HG03280 (cell line): ENCODE measurements around the gene CSK.

ENCODE experiments used
- ATAC-seq: cut with Tn5 transposase; IDR thresholded peaks from one replicate; pipeline ENCODE4 v1.9.1; 2021; ENCODE audit warnings: mild to moderate bottlenecking, moderate library complexity; ENCODE audit not compliant: unreplicated experiment

Gene CSK

DNA sequence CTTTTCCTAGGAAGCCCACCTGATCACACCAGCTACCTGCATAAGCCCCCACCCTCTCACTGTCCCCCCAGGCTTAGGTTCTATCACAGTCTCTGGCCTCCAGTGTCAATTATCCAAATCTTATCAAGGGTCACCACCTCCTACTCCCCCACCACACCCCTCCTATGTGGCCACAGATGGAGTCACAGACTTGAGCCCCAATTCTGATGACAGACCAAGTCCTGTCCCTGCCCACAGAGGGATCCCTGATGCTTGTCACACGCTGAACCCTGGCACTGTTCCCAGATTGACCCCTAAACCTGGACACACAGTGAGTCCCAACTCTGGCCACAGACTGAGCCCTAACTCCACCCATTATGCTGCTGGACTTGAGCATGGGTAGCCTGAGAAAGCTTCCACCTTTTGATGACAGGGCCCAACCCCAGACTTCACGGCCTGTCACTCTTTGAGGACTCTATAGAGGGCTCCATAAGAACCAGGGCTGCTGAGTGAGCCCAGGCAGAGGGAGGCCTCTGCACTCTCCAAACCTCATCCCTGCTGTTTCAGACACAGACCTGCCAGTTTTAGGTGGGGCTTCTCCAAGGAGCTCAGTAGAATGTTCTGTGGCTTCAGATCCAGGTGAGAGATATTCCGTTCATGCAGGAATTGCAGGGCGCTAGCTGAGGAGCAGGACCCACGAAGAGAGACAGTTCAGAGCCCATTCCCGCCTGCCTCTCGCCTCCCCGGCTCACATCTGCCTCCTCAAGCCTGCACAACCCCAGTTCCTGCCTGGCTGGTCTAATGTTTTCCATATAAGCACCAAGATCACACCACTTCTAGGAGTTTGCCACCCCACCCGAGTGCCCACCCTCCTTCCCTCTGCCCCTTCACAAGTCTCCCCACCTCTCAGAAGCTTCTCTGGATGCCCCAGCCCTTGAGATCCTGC is 59.2 kb downstream of the CSK start:
- no peak for ATAC-seq

DNA sequence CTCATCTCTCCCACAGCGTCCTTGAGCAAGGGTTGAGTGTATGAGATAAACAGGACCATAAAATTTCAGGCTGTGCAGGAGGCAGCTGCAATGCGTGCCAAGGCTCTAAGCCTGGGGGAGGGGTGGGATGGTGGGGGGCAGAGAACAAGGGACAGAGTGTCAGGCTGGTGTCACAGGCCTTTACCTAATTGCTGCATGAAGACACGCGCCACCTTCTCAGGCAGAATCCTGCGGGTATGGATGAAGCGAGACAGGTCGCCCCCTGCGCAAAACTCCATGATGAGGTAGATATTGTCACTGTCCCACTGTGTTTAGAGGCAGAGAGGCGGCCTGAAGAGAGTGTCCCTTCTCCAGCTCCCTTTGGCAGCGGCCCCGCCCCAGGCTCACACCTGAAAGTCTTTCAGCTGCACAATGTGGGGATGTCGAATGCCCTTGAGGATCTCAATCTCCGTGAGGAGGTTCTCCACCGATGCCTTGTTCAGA is 60.1 kb downstream of the CSK start:
- no peak for ATAC-seq

DNA sequence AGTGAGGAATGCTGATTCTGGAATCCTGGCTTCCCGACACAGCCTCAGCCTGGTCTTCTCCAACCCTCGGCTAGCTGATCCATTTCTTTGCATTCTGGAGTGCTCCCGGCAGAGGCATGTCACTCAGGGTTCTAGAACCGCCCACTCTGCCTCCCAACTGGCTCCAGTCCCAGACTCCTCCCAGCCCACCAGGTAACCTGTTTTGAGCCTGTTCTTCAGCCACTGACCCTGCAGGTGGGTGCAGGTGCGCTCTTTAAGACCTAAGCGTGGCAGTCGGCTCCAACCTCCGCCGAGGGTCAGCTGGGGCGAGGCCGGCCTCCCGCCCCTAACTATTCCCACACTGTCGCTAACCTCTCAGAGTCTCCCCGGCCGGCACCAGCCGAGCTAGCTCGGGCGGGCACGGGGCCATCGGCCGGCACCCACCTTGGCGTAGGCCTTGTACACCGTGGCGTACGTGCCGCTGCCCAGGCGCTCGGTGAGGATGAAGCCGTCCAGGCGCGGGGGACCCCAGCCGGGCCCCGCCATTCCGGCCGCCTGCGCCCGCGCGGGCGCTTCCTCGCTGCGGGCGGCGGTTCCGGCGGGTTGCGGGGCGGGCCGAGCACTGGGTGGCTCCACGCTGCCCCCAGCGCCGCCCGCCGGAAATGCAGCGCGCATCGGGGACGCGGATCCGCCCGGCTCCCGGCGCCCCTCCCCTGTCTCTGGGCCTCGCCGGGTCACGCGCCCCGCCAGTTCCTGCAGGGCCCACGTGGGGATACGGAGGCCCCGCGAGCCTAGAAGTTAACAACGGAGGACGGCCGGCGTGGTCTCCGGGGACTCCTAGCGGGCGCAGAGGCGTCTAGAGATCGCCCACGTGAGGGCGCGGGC is 60.9 kb downstream of the CSK start, which contains the start of gene ULK3:
Gene ULK3 (minus strand): TSS at position 576 of the 864 bp plus-strand sequence. CDS start 51 bp downstream, at position 525.
- peak; percentile 81 for ATAC-seq

GRCh38 chr15:74843445-74843828 is 61.6 kb downstream of the CSK start:
- no peak for ATAC-seq

DNA sequence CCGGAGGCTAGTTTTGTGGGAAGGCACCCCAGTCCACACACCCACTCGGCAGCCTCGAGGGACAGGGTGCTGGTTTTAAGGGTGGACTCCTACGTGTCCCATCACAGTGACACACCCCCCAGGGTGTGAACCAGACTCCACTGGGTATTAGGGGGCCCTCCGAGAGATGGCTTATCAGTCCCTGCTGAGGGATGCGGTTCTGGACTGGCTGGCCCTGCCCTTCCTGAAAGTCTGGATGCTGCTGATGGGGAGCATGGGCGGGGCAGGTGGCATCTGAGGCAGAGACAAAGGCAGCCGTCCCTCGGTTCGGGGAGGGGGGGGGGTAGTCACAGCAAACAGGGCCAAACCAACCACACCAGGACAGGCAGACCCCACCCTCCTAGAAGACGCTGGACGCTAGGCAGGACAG is 62.0 kb downstream of the CSK start:
- ATAC-seq: no peak

DNA sequence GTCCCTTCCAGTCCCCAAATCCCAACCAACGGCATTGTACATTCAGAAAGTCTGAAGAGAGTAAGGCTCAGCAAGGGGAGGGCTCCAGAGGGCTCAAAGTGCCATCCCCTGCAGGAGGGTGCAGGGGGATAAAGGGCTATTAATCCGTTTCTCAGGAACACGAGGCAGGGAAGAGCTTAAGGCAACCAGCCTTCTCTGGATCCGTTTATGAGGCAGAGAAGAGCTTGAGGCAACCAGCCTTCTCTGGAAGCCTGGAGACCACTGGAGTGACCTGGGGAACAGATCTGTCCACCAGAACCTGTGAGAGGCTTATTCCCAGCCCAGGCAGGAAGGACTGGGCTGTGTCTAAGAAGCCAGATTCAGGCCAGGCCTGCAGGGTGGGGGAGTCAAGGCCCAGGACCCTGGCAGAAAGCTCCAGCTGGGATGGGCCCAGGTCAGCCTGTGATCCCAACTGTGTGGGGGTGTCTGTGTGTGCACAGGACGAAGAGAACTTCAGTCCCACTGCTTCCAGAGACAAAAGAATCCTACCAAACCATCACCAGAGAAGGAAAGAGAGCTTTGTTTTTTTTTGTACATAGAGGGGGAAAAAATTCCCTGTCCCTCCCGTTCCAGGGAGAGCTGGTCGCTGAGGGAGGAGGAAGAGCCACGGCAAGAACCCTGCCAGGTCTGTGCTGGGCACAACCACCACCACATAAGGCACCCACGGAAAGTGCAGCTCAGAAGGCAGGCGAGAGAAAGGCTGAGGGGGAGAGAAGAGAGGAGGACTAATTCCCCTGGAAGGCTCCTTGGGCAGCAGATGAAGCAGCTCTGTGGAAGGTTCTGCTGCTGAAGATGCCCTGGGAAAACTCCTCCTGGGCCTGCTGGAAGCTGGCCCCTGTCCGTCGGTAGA is 62.7 kb downstream of the CSK start:
- ATAC-seq: no peak

DNA sequence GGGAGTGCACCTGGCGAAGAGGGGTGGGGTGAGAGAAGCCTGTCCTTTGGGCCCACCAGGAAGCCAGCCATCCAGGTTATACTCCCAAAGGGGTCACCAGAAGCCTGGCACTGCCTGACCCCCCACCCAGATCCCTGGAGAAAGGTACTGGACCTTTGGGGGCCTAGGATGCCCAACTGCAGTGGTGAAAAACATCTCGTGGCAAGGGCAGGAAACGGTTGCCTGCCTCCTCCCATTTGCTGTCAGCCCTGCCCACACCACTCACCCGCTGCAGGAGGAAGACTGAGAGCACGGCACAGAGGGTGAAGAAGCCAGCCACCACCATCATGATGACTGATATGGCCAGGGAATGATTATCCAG is 63.3 kb downstream of the CSK start:
- ATAC-seq: no peak

DNA sequence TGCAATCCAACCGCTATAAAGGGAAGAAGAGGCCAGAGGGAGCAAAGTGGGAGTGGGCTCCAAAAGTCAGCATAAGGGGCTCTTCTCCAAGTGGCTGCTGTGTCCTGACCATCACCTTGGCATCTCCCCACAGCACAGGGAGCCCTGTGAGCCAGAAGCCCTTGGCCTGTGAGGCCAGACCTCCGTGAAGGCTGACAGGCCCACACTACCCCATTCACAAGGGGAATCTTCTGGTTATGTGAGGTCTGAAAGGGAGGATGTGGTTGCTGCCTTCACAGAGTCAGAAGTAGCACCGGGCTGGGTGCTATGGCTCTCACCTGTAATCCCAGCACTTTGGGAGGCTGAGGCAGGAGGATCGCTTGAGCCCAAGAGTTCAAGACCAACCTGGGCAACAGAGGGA is 63.7 kb downstream of the CSK start:
- ATAC-seq: no peak

DNA sequence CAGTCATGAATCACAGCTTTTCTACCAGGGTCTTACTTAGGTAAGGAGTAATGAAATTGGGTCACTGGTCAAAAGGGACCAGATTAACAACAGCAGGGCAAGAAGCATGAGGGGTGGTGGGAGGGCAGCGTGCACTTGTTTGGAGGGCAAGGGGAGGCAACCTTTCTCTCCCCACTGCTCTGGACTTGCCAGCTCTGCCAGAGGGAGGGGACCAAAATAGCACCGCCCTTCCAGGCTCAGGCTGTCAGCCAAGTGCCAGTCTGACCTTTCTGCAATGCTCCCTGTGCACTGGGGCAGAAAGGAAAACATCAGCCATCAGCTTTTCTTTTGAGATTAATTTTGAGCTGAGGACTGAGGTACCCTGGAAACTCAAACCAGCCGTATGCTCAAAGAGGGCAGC is 65.6 kb downstream of the CSK start:
- ATAC-seq: no peak

- ATAC-seq: no peak
These were observed 68.5 kb downstream of the CSK start for GRCh38 chr15:74850393-74850792.

DNA sequence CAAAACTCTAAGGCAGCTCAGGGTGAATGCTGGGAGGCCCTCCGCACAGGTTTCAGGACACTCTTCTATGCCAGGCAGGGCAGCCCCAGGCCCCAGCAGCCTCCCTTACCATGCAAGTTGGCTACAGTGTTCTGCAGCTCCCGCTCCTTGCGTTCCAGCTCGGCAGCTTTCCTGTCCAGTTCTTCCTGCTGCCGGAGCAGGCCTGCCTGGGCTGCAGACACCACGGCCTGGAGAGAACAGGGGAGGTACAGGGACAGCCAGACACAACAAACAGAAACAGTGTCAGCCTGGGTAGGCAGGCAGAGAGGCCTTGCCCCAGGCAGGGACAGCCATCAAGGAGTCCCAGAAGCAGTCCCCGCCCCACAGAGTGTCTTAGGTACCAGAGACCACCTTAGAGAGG is 70.1 kb downstream of the CSK start:
- no peak for ATAC-seq
